Measurements from ENCODE around the gene LIPG.

The LIPG gene

DNA sequence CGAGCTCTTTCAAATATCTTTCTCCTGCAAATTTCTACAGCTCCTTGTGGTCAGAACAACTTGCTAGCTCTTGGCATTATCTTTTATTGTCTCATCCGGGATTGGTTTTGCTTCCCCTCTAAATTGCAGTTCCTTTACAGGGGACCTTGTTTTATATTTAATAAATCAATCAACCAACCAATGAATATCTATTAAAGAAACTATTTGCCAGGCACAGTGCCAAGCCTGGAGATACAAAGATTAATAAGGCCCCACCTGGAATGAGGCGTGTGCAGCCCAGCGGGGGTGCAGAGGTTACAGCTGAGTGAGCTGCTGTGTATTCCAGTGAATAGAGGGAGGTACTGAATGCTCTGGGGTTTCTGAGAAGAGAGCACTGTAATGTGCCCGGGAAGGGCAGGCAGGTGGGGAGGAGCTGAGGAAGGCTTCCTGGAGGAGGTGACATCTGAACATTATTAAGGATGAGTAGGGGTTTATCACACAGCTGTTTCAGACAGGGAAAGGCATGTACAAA, 51.8 kb downstream of the LIPG start:
- DNase-seq = no peak

- DNase-seq = no peak
These were observed 54.9 kb downstream of the LIPG start for GRCh38 chr18:49616618-49617328.

DNA sequence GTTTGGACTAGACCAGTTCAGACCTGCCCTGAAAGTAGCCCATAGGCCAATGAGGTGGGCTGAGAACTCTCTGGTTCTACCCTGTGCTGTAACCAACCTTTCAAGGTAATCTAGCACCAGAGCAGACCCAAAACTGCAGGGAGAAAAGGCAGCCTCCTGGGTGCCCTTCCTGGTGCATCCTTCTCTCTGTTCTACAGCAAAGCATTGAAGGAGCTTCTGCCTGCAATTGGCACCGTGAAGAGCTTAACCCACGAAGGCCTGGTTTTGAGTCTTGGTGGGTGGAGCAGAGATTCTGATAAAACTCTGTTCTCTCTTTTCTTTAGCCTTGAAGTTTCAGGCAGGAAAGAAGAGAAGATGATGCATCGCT, 55.5 kb downstream of the LIPG start:
- no peak for DNase-seq

DNA sequence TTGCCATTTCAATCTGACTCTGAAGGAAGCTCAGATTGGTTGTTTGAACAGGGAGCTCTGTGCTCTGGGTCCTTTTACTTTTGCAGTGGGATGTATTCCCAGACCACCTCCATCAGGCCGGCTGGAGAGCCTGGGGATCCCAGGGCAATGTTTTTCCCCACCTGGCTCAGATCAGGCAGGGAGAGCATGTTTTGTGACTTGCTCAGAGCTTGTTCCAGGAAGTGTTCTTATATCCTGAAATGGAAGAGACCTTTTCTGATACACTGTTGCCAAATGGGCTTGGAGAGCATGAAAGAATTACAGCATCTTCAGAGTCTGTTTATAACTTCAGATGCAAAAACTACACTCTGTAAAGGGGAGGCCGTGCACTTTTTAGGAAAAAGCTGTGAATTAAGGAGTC, 56.0 kb downstream of the LIPG start:
- no peak for DNase-seq

DNA sequence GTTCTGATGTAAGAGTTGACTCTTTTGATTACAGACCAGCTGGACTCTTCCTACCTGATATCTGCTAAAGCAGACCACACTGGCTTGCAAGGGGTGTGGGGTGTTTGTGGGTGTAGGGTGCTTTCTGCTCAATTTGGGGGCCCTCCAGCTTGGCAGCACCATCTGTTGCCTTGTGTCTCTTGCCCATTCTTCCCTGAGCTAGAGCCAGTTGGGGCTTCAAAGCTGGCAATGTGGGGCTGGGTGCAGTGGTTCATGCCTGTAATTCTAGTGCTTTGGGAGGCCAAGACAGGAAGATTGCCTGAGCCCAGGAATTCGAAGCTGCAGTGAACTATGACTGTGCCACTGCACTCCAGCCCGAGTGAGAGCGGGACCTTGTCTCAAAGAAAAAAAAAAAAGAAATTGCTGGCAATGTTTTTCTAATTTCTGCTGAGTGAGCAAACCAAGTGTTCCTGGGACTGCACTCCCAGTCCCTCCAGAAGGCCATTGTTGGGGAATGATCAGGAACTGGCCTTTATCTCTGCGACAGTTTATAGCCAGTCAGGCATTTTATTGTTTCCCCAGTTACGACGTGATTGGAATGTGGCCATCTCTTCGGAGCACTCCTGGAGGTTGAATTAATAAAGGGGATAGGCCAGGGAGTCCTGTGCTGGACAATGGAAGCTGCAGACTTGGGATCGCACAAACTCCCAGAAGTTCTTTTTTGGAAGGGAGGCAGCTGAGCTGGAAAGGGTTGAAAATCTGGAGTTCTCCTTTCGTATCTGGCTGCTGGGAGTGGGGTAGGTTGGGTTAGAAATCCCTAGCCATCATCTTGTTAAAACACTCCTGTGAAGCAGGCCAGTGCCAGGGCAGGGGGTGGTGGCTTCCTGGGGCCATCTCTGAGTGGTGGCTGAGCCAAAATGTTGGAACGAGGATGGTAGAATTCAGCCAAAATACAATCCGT, 57.2 kb downstream of the LIPG start:
- no peak for DNase-seq

DNA sequence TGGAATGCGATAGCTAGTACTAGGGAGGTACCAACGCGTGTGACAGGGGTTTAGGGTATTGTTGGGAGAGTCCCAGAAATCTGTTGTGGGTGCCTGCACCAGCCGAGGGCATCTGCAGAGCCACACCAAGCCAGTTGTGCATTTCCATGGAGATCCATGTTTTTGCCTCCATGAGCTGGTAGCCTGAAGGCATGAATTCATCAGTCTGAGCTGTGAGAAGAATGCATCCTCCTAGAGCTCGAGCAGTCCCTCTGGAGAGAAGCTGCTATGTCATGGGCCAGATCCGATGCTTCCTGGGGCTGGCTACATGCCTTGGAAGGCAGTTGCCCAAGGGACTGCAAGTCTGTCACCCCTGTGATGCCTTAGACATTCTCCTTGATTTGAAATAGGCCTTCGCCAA, 57.9 kb downstream of the LIPG start:
- DNase-seq = no peak

- no peak for DNase-seq
These were observed 59.4 kb downstream of the LIPG start for GRCh38 chr18:49621301-49621700.

GRCh38 chr18:49621717-49622351, 60.0 kb downstream of the LIPG start:
- no peak for DNase-seq

GRCh38 chr18:49623571-49623970, 61.7 kb downstream of the LIPG start:
- DNase-seq = no peak

DNA sequence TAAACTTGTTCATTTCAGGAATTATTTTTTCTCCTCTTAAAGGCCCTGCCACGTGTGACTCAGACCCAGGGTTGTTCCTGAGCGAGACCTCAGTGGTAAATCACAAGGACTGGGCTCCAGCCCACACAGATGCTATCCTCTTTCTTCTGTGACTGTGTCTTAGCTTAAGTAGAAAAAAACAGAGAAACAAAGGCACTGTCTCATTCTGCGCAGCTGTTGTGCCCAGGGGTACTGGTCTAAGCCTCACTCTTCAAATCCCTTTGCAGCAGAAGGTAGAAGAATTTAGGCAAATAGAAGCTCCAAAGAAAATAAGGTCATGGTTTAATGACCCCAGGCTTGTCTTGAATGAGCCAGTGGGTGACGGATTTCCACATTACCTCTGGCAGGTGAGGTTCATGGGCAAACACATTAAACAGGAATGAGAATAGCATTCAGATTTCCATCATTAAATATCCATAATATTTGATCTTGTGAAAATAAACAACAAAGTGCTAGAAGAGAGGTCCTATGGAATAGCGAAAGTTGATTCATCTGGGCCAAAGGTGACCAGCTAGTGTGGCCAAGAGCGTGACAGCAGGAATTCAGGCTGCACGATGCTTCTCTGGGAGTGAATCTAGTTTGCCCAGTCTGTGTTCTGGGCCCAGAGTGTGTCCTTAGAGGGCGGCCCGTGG, 63.3 kb downstream of the LIPG start:
- no peak for DNase-seq

GRCh38 chr18:49626842-49627467, 65.1 kb downstream of the LIPG start:
- DNase-seq = no peak

- no peak for DNase-seq
These were observed 66.3 kb downstream of the LIPG start for GRCh38 chr18:49628119-49628518.

GRCh38 chr18:49628881-49629795, 67.3 kb downstream of the LIPG start:
- no peak for DNase-seq

DNA sequence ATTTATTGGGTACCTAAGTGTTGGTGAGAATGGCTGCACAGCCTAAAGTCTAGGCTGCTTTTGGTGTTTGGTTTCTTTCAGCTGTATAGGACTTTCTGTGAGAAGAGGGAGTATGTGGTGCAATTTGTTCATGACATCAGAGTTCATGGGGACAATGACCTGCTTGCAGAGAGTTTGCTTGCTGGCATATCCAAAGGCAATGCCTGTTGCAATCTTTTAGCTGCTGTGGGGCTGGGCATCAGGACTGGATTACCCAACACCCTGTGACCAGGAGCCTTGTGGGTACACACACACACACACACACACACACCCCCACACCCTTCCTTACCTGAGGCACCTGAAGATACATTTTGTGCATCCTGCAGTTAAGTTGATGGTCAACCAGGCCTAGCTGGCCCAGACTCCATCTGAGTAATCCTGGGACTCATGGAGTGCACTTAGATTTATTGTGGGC, 68.4 kb downstream of the LIPG start:
- DNase-seq = no peak

DNA sequence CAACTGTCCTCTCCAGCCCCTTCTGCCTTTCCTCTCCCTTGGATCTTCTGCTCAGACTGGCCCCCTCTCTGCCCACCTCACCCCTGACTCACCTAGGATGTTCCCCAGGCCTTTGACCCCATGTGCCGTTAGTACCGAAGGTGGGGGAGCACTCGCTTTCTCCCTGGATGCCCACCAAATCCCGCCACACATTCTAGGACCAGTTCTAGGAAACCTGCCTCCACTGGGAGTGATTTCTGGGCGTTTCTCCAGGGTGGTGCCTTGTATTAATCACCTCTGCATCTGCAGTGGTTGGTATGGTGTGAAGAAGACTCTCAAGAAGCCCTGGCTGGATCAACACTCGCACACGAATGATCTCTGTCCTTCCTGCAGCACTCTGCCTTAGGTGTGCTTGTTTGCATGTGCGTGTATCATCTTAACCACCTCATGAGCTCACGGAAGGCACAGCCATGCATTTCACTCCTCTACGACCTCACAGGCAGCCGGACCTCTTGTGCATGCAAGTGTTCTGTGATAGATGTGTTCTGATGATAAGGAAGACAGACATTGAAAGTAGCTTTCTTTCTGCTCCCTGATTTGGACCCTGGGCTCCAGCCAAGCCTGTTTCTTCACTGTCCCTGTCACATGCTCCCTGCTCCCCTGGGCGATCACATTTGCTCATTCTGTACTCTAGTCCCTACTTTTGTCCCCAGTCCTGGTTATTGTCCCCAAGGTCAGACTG, 69.4 kb downstream of the LIPG start:
- no peak for DNase-seq

- no peak for DNase-seq
These were observed 70.7 kb downstream of the LIPG start for GRCh38 chr18:49632588-49632987.

DNA sequence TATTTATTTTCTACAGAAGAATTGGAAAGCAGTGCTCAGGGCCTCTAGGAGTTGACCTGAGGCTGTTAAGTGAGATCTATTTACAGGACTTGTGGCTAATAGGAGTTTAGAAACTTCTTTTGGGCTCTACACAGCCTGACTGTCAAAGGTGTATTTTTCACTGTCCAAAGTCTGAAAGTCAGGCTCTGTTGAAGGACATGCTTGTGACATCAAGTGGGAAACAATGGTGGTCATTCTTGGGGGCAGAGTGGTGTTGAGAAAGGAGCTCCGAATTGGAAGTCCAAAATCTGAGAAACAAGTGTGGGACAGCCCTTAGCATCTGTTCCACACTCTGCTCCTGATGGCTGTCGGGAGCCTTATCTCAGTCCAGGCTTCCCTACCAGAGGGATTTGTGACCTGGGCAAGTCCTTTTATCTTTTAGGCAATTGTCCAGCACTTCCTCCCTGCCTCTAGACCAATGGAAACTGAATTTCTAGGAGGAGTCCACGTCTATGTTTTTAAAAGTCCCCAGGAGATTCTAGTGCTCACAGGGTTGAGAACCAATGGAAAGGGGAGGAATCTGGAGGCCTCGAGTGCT, 76.4 kb downstream of the LIPG start:
- DNase-seq = no peak

GRCh38 chr18:49638891-49639557, 77.2 kb downstream of the LIPG start:
- DNase-seq = no peak

DNA sequence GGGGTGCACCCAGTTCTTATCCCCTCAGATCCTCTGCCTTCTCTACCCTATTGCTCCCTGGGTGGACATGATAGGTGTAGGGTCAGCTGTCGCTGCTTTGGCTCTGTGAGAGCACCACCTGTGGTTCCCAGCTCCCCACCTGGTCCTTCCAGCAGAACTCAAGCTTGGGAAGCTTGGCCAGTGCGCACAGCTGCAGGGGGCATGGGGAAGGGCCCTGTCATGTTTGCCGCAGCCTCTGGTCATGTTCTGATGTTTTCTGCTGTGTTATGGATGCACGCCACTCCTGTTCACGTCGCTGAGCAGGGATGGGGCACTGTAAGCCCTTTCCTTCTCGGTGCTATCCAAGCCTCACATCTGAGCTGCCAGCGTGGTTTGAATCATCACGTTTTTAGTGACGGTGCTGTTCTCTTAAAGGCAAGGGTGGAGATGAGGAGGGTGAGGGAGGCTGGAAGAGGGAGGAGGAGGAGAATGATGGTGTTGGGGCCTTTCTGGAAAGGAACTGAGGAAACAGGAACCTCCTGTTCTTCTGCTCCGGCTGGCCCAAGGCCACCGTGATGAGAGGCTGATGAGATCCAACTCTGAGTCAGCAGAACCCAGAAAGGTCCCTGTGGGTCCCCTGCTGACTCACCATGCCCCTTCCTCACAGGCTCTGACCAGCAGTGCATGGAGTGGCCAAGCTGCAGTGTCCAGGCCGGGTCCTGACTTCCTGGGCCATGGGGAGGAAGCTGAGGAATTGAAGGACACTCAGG, 78.0 kb downstream of the LIPG start:
- DNase-seq = no peak
